HEK293 (cell line): ENCODE results near the gene RTN4.

Source experiments
- CTCF ChIA-PET: fragments of 350-600 bp; formaldehyde crosslinking; extraction: SDS; loops from one replicate; lab custom pipeline; 2021; ENCODE audit warnings: antibody characterized with exemption; lab: Yijun Ruan, JAX
- POLR2A ChIA-PET: fragments of 300-600 bp; formaldehyde crosslinking; extraction: SDS; loops from one replicate; lab custom pipeline; 2020; ENCODE audit warnings: antibody characterized with exemption, inconsistent platforms; lab: Yijun Ruan, JAX
- H3K27ac ChIP-seq: fragments of 200-500 bp; sonication (Bioruptor generic); 2 replicates; pipeline ENCODE4 v1.5.1; 2014; ENCODE audit warnings: low read depth, low read length, control low read depth, inconsistent platforms; ENCODE audit errors: extremely low read depth
- H3K36me3 ChIP-seq, 2 experiments: fragments of 200-500 bp in 1 of 2; sonication (Bioruptor generic) in 1 of 2; 1 replicate in 1 of 2; 2 replicates in 1 of 2; pipeline ENCODE4 v1.5.1; 2014 to 2017; ENCODE audit warnings: inconsistent platforms in 2 of 2, low read length in 2 of 2; ENCODE audit not compliant: control insufficient read depth in 2 of 2, insufficient read depth in 1 of 2
- H3K4me1 ChIP-seq: fragments of 200-500 bp; sonication (Bioruptor generic); 2 replicates; pipeline ENCODE4 v1.5.1; 2014; ENCODE audit warnings: mild to moderate bottlenecking, low read length, inconsistent platforms; ENCODE audit not compliant: control insufficient read depth, insufficient read depth
- H3K4me3 ChIP-seq: 2 replicates; pipeline ENCODE4 v1.5.1; 2011; ENCODE audit warnings: low read depth, mild to moderate bottlenecking, control low read depth, low read length, moderate library complexity
- H3K9me3 ChIP-seq: fragments of 200-500 bp; sonication (Bioruptor generic); 2 replicates; pipeline ENCODE4 v1.5.1; 2014; ENCODE audit warnings: low read depth, low read length, inconsistent platforms; ENCODE audit not compliant: control insufficient read depth, insufficient read depth
- KLF16 ChIP-seq: fragments of 450-650 bp; formaldehyde crosslinking; IDR thresholded peaks from 2 replicates; pipeline ENCODE4 v1.5.1; 2017; ENCODE audit warnings: missing biosample characterization, missing genetic modification characterization
- SP2 ChIP-seq: fragments of 450-650 bp; formaldehyde crosslinking; IDR thresholded peaks from 2 replicates; pipeline ENCODE4 v1.5.1; 2016; ENCODE audit warnings: missing biosample characterization, missing genetic modification characterization
- ZFHX2 ChIP-seq: fragments of 450-650 bp; formaldehyde crosslinking; conservative IDR thresholded peaks from 2 replicates; pipeline ENCODE4 v1.5.1; 2016; ENCODE audit warnings: missing biosample characterization, missing genetic modification characterization
- ZNF112 ChIP-seq: fragments of 450-650 bp; formaldehyde crosslinking; IDR thresholded peaks from 2 replicates; pipeline ENCODE4 v1.5.0; 2017; ENCODE audit warnings: missing biosample characterization, missing genetic modification characterization
- ZNF23 ChIP-seq: fragments of 450-650 bp; formaldehyde crosslinking; IDR thresholded peaks from 2 replicates; pipeline ENCODE4 v1.5.1; 2016; ENCODE audit warnings: missing biosample characterization, missing genetic modification characterization, borderline replicate concordance
- ZNF280D ChIP-seq: fragments of 450-650 bp; formaldehyde crosslinking; IDR thresholded peaks from 2 replicates; pipeline ENCODE4 v1.5.1; 2016; ENCODE audit warnings: missing biosample characterization, missing genetic modification characterization
- ZNF335 ChIP-seq: fragments of 450-650 bp; formaldehyde crosslinking; conservative IDR thresholded peaks from 2 replicates; pipeline ENCODE4 v1.5.1; 2016; ENCODE audit warnings: missing biosample characterization, missing genetic modification characterization
- ZNF621 ChIP-seq: fragments of 450-650 bp; formaldehyde crosslinking; IDR thresholded peaks from 2 replicates; pipeline ENCODE4 v1.5.1; 2017; ENCODE audit warnings: missing biosample characterization, missing genetic modification characterization
- ZNF777 ChIP-seq: fragments of 450-650 bp; formaldehyde crosslinking; IDR thresholded peaks from 2 replicates; pipeline ENCODE4 v1.5.1; 2017; ENCODE audit warnings: missing biosample characterization, missing genetic modification characterization, borderline replicate concordance
- ZNF843 ChIP-seq: fragments of 450-650 bp; formaldehyde crosslinking; IDR thresholded peaks from 2 replicates; pipeline ENCODE4 v1.5.1; 2016; ENCODE audit warnings: missing biosample characterization, missing genetic modification characterization
- TF ChIP-seq, protein P1 (sequence below): fragments of 450-650 bp; formaldehyde crosslinking; IDR thresholded peaks from 2 replicates; pipeline ENCODE4 v1.5.1; 2016; ENCODE audit warnings: missing biosample characterization, missing genetic modification characterization
- TF ChIP-seq, protein P2 (sequence below): sonication (generic); formaldehyde crosslinking; IDR thresholded peaks from 2 replicates; pipeline ENCODE4 v1.8.1; 2022; ENCODE audit warnings: mild to moderate bottlenecking, moderate library complexity, missing genetic modification reagents

The RTN4 gene

DNA sequence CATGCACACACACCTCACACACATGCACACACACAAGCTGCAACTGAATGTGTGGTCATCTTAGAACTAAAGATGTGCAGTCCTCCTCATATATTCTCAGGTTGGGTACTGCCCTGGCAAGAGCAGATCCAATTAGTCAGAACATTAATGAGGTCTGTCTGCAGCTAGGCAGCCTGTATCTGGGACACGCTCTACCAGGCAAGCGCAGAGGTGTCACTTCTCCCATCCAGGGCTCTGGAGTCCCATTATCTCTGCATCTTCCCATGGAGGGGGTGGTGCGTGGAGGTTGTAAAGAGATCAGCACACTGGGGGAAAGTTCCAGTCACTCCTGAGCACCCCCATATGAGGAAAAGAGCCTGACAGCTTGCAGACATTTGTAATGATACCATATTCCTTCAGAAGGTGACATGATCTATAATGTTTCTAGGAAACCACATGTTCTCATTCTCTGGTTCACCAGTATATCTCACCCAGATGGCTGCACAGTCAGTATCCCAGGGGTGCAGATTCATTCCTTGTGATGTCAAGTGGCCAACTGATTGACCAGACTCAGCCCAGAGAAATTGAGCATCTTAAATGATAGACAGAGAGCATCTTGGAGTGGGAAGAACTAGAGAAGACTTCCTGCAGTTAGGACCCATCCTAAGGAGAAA, 95.4 kb downstream of the RTN4 start (continued):
- no peak for TF ChIP-seq SP2 (tag by site-specific recombination)
- TF ChIP-seq ZNF843 (tag by site-specific recombination): no peak
- TF ChIP-seq, all 188 proteins: peak for 0

DNA sequence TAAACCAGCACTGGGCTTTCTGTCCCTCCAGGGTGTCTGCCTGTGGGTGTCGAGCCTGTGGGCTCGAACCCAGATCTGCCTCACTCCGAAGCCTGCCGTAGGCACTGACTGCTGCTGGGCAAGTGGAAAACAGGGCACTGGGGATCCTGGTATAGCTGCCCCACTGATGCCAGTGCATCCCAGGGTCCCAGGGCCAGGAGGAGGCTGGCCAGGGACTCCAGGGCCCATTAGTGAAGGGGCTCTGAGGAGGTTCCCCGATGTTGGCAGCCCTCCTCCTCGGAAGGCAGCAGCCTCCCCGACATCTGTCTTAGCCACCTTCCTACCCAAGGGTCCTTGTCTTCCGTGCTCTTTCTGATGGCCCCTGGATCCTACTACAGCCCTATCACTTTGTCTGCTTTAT, 96.1 kb downstream of the RTN4 start:
- H3K27ac ChIP-seq: no peak overlapping the region
- no peaks in the 10 kb centered on the region for H3K4me1 ChIP-seq
- H3K36me3 ChIP-seq: no peaks in the 10 kb centered on the region
- POLR2A ChIA-PET: no interaction called here
- no peak for TF ChIP-seq ZNF777 (tag by site-specific recombination)
- TF ChIP-seq, protein P1, sequence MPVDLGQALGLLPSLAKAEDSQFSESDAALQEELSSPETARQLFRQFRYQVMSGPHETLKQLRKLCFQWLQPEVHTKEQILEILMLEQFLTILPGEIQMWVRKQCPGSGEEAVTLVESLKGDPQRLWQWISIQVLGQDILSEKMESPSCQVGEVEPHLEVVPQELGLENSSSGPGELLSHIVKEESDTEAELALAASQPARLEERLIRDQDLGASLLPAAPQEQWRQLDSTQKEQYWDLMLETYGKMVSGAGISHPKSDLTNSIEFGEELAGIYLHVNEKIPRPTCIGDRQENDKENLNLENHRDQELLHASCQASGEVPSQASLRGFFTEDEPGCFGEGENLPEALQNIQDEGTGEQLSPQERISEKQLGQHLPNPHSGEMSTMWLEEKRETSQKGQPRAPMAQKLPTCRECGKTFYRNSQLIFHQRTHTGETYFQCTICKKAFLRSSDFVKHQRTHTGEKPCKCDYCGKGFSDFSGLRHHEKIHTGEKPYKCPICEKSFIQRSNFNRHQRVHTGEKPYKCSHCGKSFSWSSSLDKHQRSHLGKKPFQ (tag by site-specific recombination): no peak
- no peak for TF ChIP-seq ZFHX2 (tag by site-specific recombination)
- TF ChIP-seq ZNF621: no peak
- TF ChIP-seq, protein P2, sequence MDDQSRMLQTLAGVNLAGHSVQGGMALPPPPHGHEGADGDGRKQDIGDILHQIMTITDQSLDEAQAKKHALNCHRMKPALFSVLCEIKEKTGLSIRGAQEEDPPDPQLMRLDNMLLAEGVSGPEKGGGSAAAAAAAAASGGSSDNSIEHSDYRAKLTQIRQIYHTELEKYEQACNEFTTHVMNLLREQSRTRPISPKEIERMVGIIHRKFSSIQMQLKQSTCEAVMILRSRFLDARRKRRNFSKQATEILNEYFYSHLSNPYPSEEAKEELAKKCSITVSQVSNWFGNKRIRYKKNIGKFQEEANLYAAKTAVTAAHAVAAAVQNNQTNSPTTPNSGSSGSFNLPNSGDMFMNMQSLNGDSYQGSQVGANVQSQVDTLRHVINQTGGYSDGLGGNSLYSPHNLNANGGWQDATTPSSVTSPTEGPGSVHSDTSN: no peak
- TF ChIP-seq, all 188 proteins: peak for 0
- CTCF ChIA-PET: no interaction called here
- no peak overlapping the region for H3K4me3 ChIP-seq
- no peaks in the 10 kb centered on the region for H3K9me3 ChIP-seq

GRCh38 chr2:54952978-54953456, 97.2 kb downstream of the RTN4 start:
- Histone ChIP-seq H3K4me1 (no peaks in the 10 kb centered on the region), H3K36me3 (no peaks in the 10 kb centered on the region)
- TF ChIP-seq KLF16: no peak
- TF ChIP-seq ZNF112: no peak
- TF ChIP-seq, all 188 proteins: peak for 0
- Histone ChIP-seq H3K4me3 (no peak overlapping the region), H3K9me3 (no peaks in the 10 kb centered on the region), H3K27ac (no peak overlapping the region)
- ChIA-PET CTCF (no interaction called here), POLR2A (no interaction called here)

GRCh38 chr2:54952425-54952824, 97.8 kb downstream of the RTN4 start:
- TF ChIP-seq ZNF335 (tag by site-specific recombination): no peak
- TF ChIP-seq ZNF23 (tag by site-specific recombination): no peak
- TF ChIP-seq ZNF280D: no peak
- no peak for TF ChIP-seq SP2 (tag by site-specific recombination)

More at GRCh38 chr2:54952425-54952824, 97.8 kb downstream of the RTN4 start:
- no peak overlapping the region for H3K27ac ChIP-seq
- ChIA-PET CTCF (no interaction called here), POLR2A (no interaction called here)
- H3K4me1 ChIP-seq: no peaks in the 10 kb centered on the region
- H3K36me3 ChIP-seq: no peaks in the 10 kb centered on the region
- H3K9me3 ChIP-seq: no peaks in the 10 kb centered on the region
- H3K4me3 ChIP-seq: no peak overlapping the region
